HepG2 (cell line): ENCODE data around the gene AADACL4.

Source experiments
- ZZZ3 ChIP-seq: sonication (generic); formaldehyde crosslinking; IDR thresholded peaks from 2 replicates; pipeline ENCODE4 v1.4.0; 2020; ENCODE audit warnings: missing genetic modification reagents, mild to moderate bottlenecking, borderline replicate concordance
- TF ChIP-seq, protein P1 (sequence below): sonication (generic); formaldehyde crosslinking; IDR thresholded peaks from 2 replicates; pipeline ENCODE4 v1.5.0; 2020; ENCODE audit warnings: mild to moderate bottlenecking, missing genetic modification reagents, moderate library complexity

DNA sequence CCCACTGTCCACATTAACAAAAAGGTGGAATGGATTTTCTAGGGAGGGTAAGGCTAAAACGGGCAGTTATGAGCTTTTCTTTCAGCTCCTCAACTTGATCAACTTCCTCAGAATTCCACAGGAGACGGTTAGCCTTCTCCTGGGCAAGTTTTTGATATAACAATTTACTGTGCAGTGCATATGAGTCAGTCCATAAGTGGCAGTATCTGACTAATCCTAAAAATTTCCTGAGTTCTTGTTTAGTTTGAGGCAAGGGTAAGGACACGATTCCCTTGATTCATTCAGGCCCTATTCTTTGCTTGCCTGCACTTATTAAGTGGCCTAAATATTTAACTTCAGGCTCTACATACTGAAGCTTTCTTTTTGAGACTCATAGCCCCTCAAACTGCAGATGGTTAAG is 65.8 kb downstream of the AADACL4 start:
- TF ChIP-seq, protein P1, sequence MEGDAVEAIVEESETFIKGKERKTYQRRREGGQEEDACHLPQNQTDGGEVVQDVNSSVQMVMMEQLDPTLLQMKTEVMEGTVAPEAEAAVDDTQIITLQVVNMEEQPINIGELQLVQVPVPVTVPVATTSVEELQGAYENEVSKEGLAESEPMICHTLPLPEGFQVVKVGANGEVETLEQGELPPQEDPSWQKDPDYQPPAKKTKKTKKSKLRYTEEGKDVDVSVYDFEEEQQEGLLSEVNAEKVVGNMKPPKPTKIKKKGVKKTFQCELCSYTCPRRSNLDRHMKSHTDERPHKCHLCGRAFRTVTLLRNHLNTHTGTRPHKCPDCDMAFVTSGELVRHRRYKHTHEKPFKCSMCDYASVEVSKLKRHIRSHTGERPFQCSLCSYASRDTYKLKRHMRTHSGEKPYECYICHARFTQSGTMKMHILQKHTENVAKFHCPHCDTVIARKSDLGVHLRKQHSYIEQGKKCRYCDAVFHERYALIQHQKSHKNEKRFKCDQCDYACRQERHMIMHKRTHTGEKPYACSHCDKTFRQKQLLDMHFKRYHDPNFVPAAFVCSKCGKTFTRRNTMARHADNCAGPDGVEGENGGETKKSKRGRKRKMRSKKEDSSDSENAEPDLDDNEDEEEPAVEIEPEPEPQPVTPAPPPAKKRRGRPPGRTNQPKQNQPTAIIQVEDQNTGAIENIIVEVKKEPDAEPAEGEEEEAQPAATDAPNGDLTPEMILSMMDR, result no peak
- no peak for TF ChIP-seq ZZZ3 (CRISPR knock-in tag)
